ENCODE measurements around the gene FRMD6.

The FRMD6 gene

DNA sequence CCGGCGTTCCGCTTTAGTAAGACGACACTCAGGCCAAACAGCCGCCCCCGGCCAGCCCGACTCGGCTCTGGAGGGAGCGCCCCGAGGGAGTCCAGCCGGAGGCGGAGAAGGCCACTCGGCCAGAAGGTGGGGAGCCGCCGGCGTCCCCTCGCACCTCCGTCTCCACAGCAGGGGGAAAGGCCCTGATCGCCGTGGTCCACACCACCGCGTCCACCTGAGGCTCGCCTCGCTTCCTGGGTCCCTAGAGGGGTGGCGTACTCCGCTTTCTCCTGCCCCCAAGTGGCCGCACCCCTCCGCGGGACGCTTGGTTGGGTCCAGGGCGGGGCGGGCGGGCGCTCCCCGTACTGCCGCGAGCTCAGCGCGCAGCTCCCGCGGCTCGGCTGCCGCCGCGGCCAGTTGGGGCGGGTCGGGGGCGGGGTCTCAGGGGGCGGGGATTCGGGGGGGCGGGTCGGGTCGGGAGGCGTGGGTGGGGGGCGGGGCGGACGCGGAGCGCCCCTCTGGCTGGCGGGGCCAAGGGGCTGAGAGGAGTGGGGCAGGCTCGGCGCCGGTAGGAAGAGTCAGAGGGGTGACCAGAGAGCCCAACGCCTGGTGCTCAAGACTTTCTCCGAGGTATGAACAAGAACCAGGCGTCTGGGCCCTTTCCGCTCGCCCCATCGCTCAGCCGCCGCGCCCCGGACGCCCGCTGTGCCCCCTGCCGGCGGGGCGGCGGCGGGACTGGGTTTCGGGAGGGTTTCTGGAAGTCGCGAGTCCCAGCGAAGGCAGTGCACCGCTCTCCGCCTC, at the start of gene FRMD6:
Gene FRMD6, plus strand, starts transcription at position 523 of the 780 bp plus-strand sequence. CDS start 37,927 bp downstream, outside the sequence.
- peak; percentile 84 for TF ChIP-seq CTCF (IDR thresholded peaks at IDR 0.05; ENCODE audit: low read depth, low read length, poor library complexity, severe bottlenecking)
- no peak for TF ChIP-seq EZH2phosphoT487 (IDR thresholded peaks at IDR 0.05; ENCODE audit: borderline replicate concordance, low read length)
- H3F3A ChIP-seq (ENCODE audit: control insufficient read depth, insufficient read depth): peaks cover 9% of the 10 kb centered on the region
- no peaks in the 10 kb centered on the region for H4K20me1 ChIP-seq (ENCODE audit: control insufficient read depth, insufficient read depth, low read depth, low read length)
- peak within 1 kb of the TSS; percentile 85 for H3K4me3 ChIP-seq (ENCODE audit: low read length)
- no peak within 1 kb of the TSS for H3K27ac ChIP-seq (ENCODE audit: low read depth, low read length)
- peaks cover 18% of the 10 kb centered on the region for H3K4me1 ChIP-seq (ENCODE audit: control insufficient read depth, low read length)
- no peaks in the 10 kb centered on the region for H3K36me3 ChIP-seq (ENCODE audit: control insufficient read depth, low read length)
- no peaks in the 10 kb centered on the region for H3K9me2 ChIP-seq (replicated peaks; ENCODE audit: control insufficient read depth, low read length)
- H3K27me3 ChIP-seq (ENCODE audit: control insufficient read depth, low read length): peaks cover 37% of the 10 kb centered on the region
- no peaks in the 10 kb centered on the region for H3K9me3 ChIP-seq (ENCODE audit: control insufficient read depth, insufficient read depth, low read length)
- H3K4me2 ChIP-seq (ENCODE audit: low read length): peak within 1 kb of the TSS; percentile 98
- no peaks in the 10 kb centered on the region for H3K79me2 ChIP-seq (ENCODE audit: control insufficient read depth, low read length)

DNA sequence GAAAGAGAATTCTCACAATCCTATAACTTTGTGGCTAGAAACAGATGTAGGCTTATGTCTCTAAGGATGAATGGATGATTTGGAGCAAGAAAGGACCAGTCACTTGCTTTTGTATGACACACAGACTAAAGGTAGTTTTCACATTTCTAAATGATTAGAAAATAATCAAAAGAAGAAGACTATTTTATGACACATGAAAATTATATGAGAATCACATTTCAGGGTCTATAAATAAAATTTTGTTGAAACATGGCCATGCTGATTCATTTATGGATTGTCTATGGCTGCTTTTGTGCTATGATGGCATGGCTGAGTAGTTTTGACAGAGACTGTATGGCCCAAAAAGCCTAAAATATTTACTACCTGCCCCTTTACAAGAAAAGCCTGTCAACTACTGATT, 49.4 kb upstream of the FRMD6 start:
- Histone ChIP-seq H3K27me3 (ENCODE audit: control insufficient read depth, low read length) (no peaks in the 10 kb centered on the region), H3K9me2 (replicated peaks; ENCODE audit: control insufficient read depth, low read length) (no peaks in the 10 kb centered on the region), H3K36me3 (ENCODE audit: control insufficient read depth, low read length) (no peaks in the 10 kb centered on the region), H3K4me1 (ENCODE audit: control insufficient read depth, low read length) (no peaks in the 10 kb centered on the region), H3F3A (ENCODE audit: control insufficient read depth, insufficient read depth) (no peaks in the 10 kb centered on the region), H3K79me2 (ENCODE audit: control insufficient read depth, low read length) (no peaks in the 10 kb centered on the region), H4K20me1 (ENCODE audit: control insufficient read depth, insufficient read depth, low read depth, low read length) (no peaks in the 10 kb centered on the region), H3K4me2 (ENCODE audit: low read length) (no peak overlapping the region), H3K9me3 (ENCODE audit: control insufficient read depth, insufficient read depth, low read length) (no peaks in the 10 kb centered on the region), H3K27ac (ENCODE audit: low read depth, low read length) (no peak overlapping the region), H3K4me3 (ENCODE audit: low read length) (no peak overlapping the region)
- TF ChIP-seq CTCF (IDR thresholded peaks at IDR 0.05; ENCODE audit: low read depth, low read length, poor library complexity, severe bottlenecking): no peak
- no peak for TF ChIP-seq EZH2phosphoT487 (IDR thresholded peaks at IDR 0.05; ENCODE audit: borderline replicate concordance, low read length)

DNA sequence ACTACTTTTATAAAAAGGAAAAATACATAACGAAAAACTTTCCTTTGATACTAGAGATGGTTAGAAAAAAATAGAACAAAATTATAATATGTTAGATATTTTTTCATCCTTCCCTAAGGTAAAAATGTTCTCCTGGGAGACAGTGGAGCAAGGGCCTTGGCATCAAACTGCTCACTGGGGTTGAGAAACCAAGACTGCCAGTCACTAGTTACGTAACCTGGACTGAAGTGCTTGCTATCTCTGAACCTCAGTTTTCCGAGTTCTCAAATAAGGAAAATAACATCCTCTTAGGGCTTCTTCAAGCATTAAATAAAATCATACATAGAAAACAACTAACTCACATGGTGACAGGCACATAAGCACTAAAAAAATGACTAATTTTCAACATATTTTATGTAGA, 48.2 kb upstream of the FRMD6 start:
- Histone ChIP-seq H3K27ac (ENCODE audit: low read depth, low read length) (no peak overlapping the region), H3K36me3 (ENCODE audit: control insufficient read depth, low read length) (no peaks in the 10 kb centered on the region), H3K9me2 (replicated peaks; ENCODE audit: control insufficient read depth, low read length) (no peaks in the 10 kb centered on the region), H3K79me2 (ENCODE audit: control insufficient read depth, low read length) (no peaks in the 10 kb centered on the region), H4K20me1 (ENCODE audit: control insufficient read depth, insufficient read depth, low read depth, low read length) (no peaks in the 10 kb centered on the region), H3K9me3 (ENCODE audit: control insufficient read depth, insufficient read depth, low read length) (no peaks in the 10 kb centered on the region), H3K4me1 (ENCODE audit: control insufficient read depth, low read length) (no peaks in the 10 kb centered on the region), H3K27me3 (ENCODE audit: control insufficient read depth, low read length) (no peaks in the 10 kb centered on the region), H3K4me3 (ENCODE audit: low read length) (no peak overlapping the region), H3F3A (ENCODE audit: control insufficient read depth, insufficient read depth) (no peaks in the 10 kb centered on the region), H3K4me2 (ENCODE audit: low read length) (no peak overlapping the region)
- no peak for TF ChIP-seq EZH2phosphoT487 (IDR thresholded peaks at IDR 0.05; ENCODE audit: borderline replicate concordance, low read length)

- no peak overlapping the region for H3K4me3 ChIP-seq (ENCODE audit: low read length)
- no peaks in the 10 kb centered on the region for H3K36me3 ChIP-seq (ENCODE audit: control insufficient read depth, low read length)
- no peak overlapping the region for H3K4me2 ChIP-seq (ENCODE audit: low read length)
- H4K20me1 ChIP-seq (ENCODE audit: control insufficient read depth, insufficient read depth, low read depth, low read length): no peaks in the 10 kb centered on the region
- H3K27ac ChIP-seq (ENCODE audit: low read depth, low read length): no peak overlapping the region
- H3K79me2 ChIP-seq (ENCODE audit: control insufficient read depth, low read length): no peaks in the 10 kb centered on the region
- TF ChIP-seq EZH2phosphoT487 (IDR thresholded peaks at IDR 0.05; ENCODE audit: borderline replicate concordance, low read length) (no peak), CTCF (IDR thresholded peaks at IDR 0.05; ENCODE audit: low read depth, low read length, poor library complexity, severe bottlenecking) (no peak)
- H3K27me3 ChIP-seq (ENCODE audit: control insufficient read depth, low read length): no peaks in the 10 kb centered on the region
- H3F3A ChIP-seq (ENCODE audit: control insufficient read depth, insufficient read depth): no peaks in the 10 kb centered on the region
- H3K4me1 ChIP-seq (ENCODE audit: control insufficient read depth, low read length): no peaks in the 10 kb centered on the region
- H3K9me2 ChIP-seq (replicated peaks; ENCODE audit: control insufficient read depth, low read length): no peaks in the 10 kb centered on the region
- H3K9me3 ChIP-seq (ENCODE audit: control insufficient read depth, insufficient read depth, low read length): no peaks in the 10 kb centered on the region
Observed at GRCh38 chr14:51604073-51604472, 47.6 kb upstream of the FRMD6 start.

Measured in DOHH2 (cell line).